ENCODE results near the gene SDK1.
"Not testable (repeated sequence)": the region's sequence is repeated elsewhere in the genome, so short reads cannot be mapped to it uniquely, and the experiment has no call there.

Gene SDK1

GRCh38 chr7:4215176-4215720, 914.2 kb downstream of the SDK1 start:
- no peak overlapping the region for H3K9ac ChIP-seq
- no peak overlapping the region for H3K4me3 ChIP-seq (ENCODE audit: low read depth, low read length)
- no peaks in the 10 kb centered on the region for H3K36me3 ChIP-seq (ENCODE audit: control insufficient read depth, insufficient read depth, low read length)
- H3K4me2 ChIP-seq (ENCODE audit: low read length) = no peak overlapping the region
- H3K4me1 ChIP-seq = no peaks in the 10 kb centered on the region
- no peak overlapping the region for H3K27ac ChIP-seq
- no peaks in the 10 kb centered on the region for H3K27me3 ChIP-seq (ENCODE audit: control insufficient read depth, insufficient read depth, low read length)
- H2AFZ ChIP-seq = no peak overlapping the region
- TF ChIP-seq, protein P1, sequence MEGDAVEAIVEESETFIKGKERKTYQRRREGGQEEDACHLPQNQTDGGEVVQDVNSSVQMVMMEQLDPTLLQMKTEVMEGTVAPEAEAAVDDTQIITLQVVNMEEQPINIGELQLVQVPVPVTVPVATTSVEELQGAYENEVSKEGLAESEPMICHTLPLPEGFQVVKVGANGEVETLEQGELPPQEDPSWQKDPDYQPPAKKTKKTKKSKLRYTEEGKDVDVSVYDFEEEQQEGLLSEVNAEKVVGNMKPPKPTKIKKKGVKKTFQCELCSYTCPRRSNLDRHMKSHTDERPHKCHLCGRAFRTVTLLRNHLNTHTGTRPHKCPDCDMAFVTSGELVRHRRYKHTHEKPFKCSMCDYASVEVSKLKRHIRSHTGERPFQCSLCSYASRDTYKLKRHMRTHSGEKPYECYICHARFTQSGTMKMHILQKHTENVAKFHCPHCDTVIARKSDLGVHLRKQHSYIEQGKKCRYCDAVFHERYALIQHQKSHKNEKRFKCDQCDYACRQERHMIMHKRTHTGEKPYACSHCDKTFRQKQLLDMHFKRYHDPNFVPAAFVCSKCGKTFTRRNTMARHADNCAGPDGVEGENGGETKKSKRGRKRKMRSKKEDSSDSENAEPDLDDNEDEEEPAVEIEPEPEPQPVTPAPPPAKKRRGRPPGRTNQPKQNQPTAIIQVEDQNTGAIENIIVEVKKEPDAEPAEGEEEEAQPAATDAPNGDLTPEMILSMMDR (IDR thresholded peaks at IDR 0.05) = no peak
- no peaks in the 10 kb centered on the region for H3K9me3 ChIP-seq (ENCODE audit: control insufficient read depth, low read length)
- H3K79me2 ChIP-seq = no peaks in the 10 kb centered on the region

- Histone ChIP-seq H3K9ac (no peak overlapping the region), H3K4me1 (no peaks in the 10 kb centered on the region), H3K27ac (no peak overlapping the region), H3K9me3 (ENCODE audit: control insufficient read depth, low read length) (no peaks in the 10 kb centered on the region), H3K4me3 (ENCODE audit: low read depth, low read length) (no peak overlapping the region), H3K4me2 (ENCODE audit: low read length) (no peak overlapping the region), H3K27me3 (ENCODE audit: control insufficient read depth, insufficient read depth, low read length) (no peaks in the 10 kb centered on the region), H3K79me2 (no peaks in the 10 kb centered on the region), H2AFZ (no peak overlapping the region), H3K36me3 (ENCODE audit: control insufficient read depth, insufficient read depth, low read length) (no peaks in the 10 kb centered on the region)
- TF ChIP-seq, protein P1 (IDR thresholded peaks at IDR 0.05) = no peak
Measured at GRCh38 chr7:4216016-4216415, 915.0 kb downstream of the SDK1 start.

DNA sequence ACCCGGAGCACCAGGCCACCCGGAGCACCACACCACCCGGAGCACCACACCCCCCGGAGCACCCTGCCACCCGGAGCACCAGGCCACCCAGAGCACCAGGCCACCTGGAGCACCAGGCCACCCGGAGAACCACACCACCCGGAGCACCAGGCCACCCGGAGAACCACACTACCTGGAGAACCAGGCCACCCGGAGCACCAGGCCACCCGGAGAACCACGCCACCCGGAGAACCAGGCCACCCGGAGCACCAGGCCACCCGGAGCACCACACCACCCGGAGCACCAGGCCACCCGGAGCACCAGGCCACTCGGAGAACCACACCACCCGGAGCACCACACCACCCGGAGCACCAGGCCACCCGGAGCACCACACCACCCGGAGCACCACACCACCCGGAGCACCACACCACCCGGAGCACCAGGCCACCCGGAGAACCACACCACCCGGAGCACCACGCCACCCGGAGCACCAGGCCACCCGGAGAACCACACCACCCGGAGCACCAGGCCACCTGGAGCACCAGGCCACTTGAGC, 916.1 kb downstream of the SDK1 start:
- not testable (repeated sequence) for H2AFZ ChIP-seq; H3K79me2 ChIP-seq; H3K27me3 ChIP-seq (ENCODE audit: control insufficient read depth, insufficient read depth, low read length); H3K9me3 ChIP-seq (ENCODE audit: control insufficient read depth, low read length); H3K4me1 ChIP-seq; H3K4me2 ChIP-seq (ENCODE audit: low read length); H3K27ac ChIP-seq; H3K9ac ChIP-seq; H3K4me3 ChIP-seq (ENCODE audit: low read depth, low read length); H3K36me3 ChIP-seq (ENCODE audit: control insufficient read depth, insufficient read depth, low read length)

DNA sequence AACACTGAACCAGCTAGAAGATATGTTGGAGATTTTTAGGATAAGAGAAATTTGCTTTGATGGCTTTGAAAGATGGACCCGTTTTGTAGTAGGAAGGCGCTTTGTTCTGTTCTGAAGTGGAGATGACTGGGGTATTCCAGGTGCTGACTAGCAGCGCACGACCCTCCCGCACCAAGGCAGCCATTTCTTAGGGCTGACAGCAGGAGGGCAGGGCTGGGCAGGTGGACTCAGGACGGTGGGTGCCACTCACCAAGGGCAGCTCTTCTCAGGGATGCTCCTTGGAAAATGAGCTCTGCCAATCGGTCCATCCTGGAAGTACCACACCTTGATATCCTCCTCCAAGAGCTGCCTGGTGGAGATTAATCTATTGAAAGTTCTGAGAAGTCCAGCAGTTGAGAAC, 917.4 kb downstream of the SDK1 start:
- Histone ChIP-seq H3K27ac (no peak overlapping the region), H2AFZ (no peak overlapping the region), H3K36me3 (ENCODE audit: control insufficient read depth, insufficient read depth, low read length) (no peaks in the 10 kb centered on the region), H3K27me3 (ENCODE audit: control insufficient read depth, insufficient read depth, low read length) (no peaks in the 10 kb centered on the region), H3K4me1 (no peaks in the 10 kb centered on the region), H3K9ac (no peak overlapping the region), H3K4me2 (ENCODE audit: low read length) (no peak overlapping the region), H3K9me3 (ENCODE audit: control insufficient read depth, low read length) (no peaks in the 10 kb centered on the region), H3K4me3 (ENCODE audit: low read depth, low read length) (no peak overlapping the region), H3K79me2 (no peaks in the 10 kb centered on the region)
- TF ChIP-seq, protein P1 (IDR thresholded peaks at IDR 0.05) = no peak

GRCh38 chr7:4220011-4220410, 919.0 kb downstream of the SDK1 start:
- TF ChIP-seq, protein P1 (IDR thresholded peaks at IDR 0.05) = no peak
- H3K4me1 ChIP-seq = no peaks in the 10 kb centered on the region

More at GRCh38 chr7:4220011-4220410, 919.0 kb downstream of the SDK1 start:
- no peak overlapping the region for H3K9ac ChIP-seq
- no peak overlapping the region for H3K4me2 ChIP-seq (ENCODE audit: low read length)
- H3K27me3 ChIP-seq (ENCODE audit: control insufficient read depth, insufficient read depth, low read length) = no peaks in the 10 kb centered on the region
- no peaks in the 10 kb centered on the region for H3K9me3 ChIP-seq (ENCODE audit: control insufficient read depth, low read length)
- no peak overlapping the region for H2AFZ ChIP-seq
- H3K4me3 ChIP-seq (ENCODE audit: low read depth, low read length) = no peak overlapping the region
- H3K27ac ChIP-seq = no peak overlapping the region
- no peaks in the 10 kb centered on the region for H3K79me2 ChIP-seq
- no peaks in the 10 kb centered on the region for H3K36me3 ChIP-seq (ENCODE audit: control insufficient read depth, insufficient read depth, low read length)

Data from parathyroid adenoma (tissue), 2 donors.